Progenitor cell of endocrine pancreas (in vitro differentiated cells): ENCODE results near the gene AEN. TPM values are rescaled to one million over a fixed set of nuclear protein-coding genes. Genes with fewer than 3 reads are reported as not detected.

ENCODE experiments used
- DNase-seq: peaks from one replicate; pipeline ENCODE4 v3.0.0; 2021; ENCODE audit warnings: low spot score; ENCODE audit not compliant: unreplicated experiment
- H3K27ac Mint-ChIP-seq: 2 replicates; pipeline ENCODE4 v1.8.0; 2021; ENCODE audit warnings: mild to moderate bottlenecking, moderate library complexity, mixed read lengths
- H3K27me3 Mint-ChIP-seq: 2 replicates; pipeline ENCODE4 v1.8.0; 2021; ENCODE audit warnings: mixed read lengths
- H3K36me3 Mint-ChIP-seq: 2 replicates; pipeline ENCODE4 v1.8.0; 2022; ENCODE audit warnings: mixed read lengths; ENCODE audit not compliant: insufficient read depth
- H3K4me1 Mint-ChIP-seq: 2 replicates; pipeline ENCODE4 v1.8.0; 2021; ENCODE audit warnings: low read depth, mixed read lengths
- H3K4me3 Mint-ChIP-seq: 2 replicates; pipeline ENCODE4 v1.8.0; 2021; ENCODE audit warnings: low read depth, mild to moderate bottlenecking, moderate library complexity, mixed read lengths
- H3K9me3 Mint-ChIP-seq: 2 replicates; pipeline ENCODE4 v1.8.0; 2021; ENCODE audit warnings: low read depth, mixed read lengths
- total RNA-seq: library from RNA; stranded (reverse); gene quantifications from 2 replicates; pipeline ENCODE4 v1.2.1, GENCODE V29; 2021
- TF ChIP-seq, protein P1 (sequence below): fragments of 200-600 bp; sonication (generic); IDR thresholded peaks from one replicate; pipeline ENCODE4 v1.5.0; 2021; ENCODE audit warnings: antibody characterized with exemption, mild to moderate bottlenecking; ENCODE audit not compliant: unreplicated experiment

AEN gene
- total RNA-seq, 1 donor from 2014 or later: 28.2 TPM

DNA sequence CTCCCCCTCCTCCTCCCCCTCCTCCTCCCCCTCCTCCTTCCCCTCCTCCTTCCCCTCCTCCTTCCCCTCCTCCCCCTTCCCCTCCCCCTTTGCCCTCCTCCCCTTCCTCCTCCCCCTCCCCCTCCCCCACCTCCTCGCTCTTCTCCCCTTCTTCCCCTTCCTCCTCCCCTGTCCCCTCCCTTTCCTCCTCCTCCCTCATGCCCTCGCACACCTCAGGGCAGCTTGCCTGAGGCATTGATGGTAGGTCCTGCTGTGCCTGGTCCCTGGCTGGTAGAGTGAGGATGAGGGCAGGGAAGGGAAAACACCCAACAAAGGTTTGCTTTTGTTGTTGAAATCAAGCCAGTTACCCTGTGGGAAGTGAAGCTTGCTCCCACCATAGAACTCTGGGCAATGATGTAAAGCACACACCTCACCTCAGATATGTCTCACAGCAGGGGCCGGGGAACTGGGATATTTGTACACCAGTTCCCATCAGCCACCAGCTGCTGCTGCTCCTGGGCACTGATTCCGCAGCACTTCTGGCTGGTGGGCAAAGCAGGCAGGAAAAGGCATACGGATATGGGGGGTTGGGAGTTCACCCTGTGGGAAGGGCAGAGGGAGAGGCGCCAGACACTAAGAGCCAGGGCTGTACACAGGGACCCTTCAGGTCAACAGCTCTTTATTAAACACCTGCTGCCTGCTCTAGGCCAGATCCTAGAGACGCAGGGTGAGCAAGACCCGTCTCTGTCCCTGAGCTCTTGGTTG, 31.5 kb downstream of the AEN start:
- DNase-seq: no peak
- H3K4me3 Mint-ChIP-seq: no peak overlapping the region
- TF ChIP-seq, protein P1, sequence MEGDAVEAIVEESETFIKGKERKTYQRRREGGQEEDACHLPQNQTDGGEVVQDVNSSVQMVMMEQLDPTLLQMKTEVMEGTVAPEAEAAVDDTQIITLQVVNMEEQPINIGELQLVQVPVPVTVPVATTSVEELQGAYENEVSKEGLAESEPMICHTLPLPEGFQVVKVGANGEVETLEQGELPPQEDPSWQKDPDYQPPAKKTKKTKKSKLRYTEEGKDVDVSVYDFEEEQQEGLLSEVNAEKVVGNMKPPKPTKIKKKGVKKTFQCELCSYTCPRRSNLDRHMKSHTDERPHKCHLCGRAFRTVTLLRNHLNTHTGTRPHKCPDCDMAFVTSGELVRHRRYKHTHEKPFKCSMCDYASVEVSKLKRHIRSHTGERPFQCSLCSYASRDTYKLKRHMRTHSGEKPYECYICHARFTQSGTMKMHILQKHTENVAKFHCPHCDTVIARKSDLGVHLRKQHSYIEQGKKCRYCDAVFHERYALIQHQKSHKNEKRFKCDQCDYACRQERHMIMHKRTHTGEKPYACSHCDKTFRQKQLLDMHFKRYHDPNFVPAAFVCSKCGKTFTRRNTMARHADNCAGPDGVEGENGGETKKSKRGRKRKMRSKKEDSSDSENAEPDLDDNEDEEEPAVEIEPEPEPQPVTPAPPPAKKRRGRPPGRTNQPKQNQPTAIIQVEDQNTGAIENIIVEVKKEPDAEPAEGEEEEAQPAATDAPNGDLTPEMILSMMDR: no peak
- H3K4me1 Mint-ChIP-seq: no peaks in the 10 kb centered on the region
- peaks cover 7% of the 10 kb centered on the region for H3K27me3 Mint-ChIP-seq
- no peaks in the 10 kb centered on the region for H3K9me3 Mint-ChIP-seq
- H3K27ac Mint-ChIP-seq: no peak overlapping the region
- no peaks in the 10 kb centered on the region for H3K36me3 Mint-ChIP-seq

DNA sequence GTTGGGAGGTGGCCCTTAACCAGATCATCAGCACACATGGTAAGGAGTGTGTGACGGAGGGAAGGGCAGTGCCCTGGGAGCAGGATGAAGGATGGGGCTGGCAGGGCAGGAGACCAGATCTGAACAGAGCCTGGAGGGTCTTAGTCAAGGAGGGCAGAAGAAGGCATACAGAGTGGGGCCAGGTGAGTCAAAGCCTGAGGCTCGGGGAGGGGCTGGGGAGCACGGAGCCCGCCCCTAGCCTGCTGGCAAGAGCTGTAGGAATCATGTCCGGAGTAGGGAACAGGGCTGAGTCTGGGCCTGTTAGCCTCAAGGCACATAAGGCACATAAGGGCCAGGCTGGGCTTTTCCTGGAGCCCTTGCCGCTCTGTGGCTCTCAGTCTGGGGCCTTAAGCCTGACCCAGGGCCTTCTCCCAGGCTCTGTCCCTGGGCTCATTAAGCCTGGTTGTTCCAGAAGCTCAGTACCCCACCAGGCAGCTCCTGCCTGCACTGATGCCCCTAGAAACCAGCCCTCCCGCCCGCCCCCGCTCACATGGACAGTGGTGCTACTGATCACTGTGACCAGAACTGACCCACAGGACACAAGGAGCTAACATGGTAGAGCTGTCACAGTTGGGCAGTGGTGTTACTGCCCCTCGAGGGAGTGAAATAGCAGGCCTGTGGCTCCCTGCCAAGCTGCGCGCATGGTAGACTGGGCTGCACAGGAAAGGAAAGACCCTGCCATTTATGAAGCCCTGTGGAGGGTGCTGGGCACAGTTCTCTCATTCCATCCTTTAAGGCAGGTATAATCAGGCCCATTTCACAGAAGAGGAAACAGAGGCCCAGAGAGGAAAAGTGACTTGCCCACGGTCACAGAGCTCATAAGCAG, 32.3 kb downstream of the AEN start:
- no peaks in the 10 kb centered on the region for H3K4me1 Mint-ChIP-seq
- H3K4me3 Mint-ChIP-seq: no peak overlapping the region
- peaks cover 7% of the 10 kb centered on the region for H3K27me3 Mint-ChIP-seq
- H3K27ac Mint-ChIP-seq: no peak overlapping the region
- H3K9me3 Mint-ChIP-seq: no peaks in the 10 kb centered on the region
- no peak for DNase-seq
- TF ChIP-seq, protein P1: no peak
- no peaks in the 10 kb centered on the region for H3K36me3 Mint-ChIP-seq

- no peaks in the 10 kb centered on the region for H3K36me3 Mint-ChIP-seq
- TF ChIP-seq, protein P1: no peak
- no peak overlapping the region for H3K4me3 Mint-ChIP-seq
- no peaks in the 10 kb centered on the region for H3K4me1 Mint-ChIP-seq
- DNase-seq: no peak
- peaks cover 10% of the 10 kb centered on the region for H3K27me3 Mint-ChIP-seq
- H3K9me3 Mint-ChIP-seq: no peaks in the 10 kb centered on the region
- H3K27ac Mint-ChIP-seq: no peak overlapping the region
These were observed 33.4 kb downstream of the AEN start for GRCh38 chr15:88654430-88655102.

- Mint-ChIP-seq H3K36me3 (no peaks in the 10 kb centered on the region), H3K9me3 (no peaks in the 10 kb centered on the region), H3K27me3 (peaks cover 12% of the 10 kb centered on the region), H3K27ac (no peak overlapping the region), H3K4me1 (no peaks in the 10 kb centered on the region), H3K4me3 (no peak overlapping the region)
- no peak for DNase-seq
- TF ChIP-seq, protein P1: no peak
These were observed 34.0 kb downstream of the AEN start for GRCh38 chr15:88655103-88655553.

GRCh38 chr15:88655800-88656488, 34.8 kb downstream of the AEN start:
- H3K27me3 Mint-ChIP-seq: peaks cover 12% of the 10 kb centered on the region
- H3K27ac Mint-ChIP-seq: no peak overlapping the region
- no peak for DNase-seq
- TF ChIP-seq, protein P1: no peak
- H3K4me3 Mint-ChIP-seq: no peak overlapping the region
- H3K4me1 Mint-ChIP-seq: no peaks in the 10 kb centered on the region
- H3K9me3 Mint-ChIP-seq: no peaks in the 10 kb centered on the region
- H3K36me3 Mint-ChIP-seq: no peaks in the 10 kb centered on the region
